GM12801 (cell line): Measurements from ENCODE around the gene ADA.

Source experiments
- CTCF ChIP-seq: IDR thresholded peaks from one replicate; pipeline ENCODE4 v1.5.1; 2011; ENCODE audit warnings: control low read depth; ENCODE audit not compliant: insufficient read length; ENCODE audit errors: extremely low read depth

The ADA gene

GRCh38 chr20:44651434-44651683, 140 bp downstream of the ADA start:
- no peak for TF ChIP-seq CTCF

- no peak for TF ChIP-seq CTCF
Observed at GRCh38 chr20:44650771-44651433, 597 bp downstream of the ADA start.

- no peak for TF ChIP-seq CTCF
Observed at GRCh38 chr20:44649976-44650375, 1.5 kb downstream of the ADA start.

GRCh38 chr20:44649126-44649525, 2.4 kb downstream of the ADA start:
- TF ChIP-seq CTCF: no peak

DNA sequence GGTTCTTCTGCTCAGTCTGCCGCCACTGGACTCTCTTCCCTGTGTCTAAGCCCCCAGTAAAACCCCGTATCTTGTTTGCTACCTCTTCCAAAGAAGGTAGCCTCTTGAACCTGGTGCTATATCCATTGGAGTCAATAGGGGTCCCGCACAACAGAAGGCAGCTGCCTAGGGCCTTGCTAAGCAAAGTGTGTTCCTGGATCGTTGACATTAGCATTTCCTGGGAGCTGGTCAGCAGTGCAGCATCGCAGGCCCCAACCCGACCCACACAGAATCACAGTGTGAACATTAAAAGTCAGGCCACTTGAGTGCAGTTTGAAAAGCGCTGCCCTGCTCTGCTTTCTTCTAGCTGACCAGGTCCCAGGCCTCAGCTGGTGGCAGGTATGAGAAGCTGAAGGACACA, 2.9 kb downstream of the ADA start:
- no peak for TF ChIP-seq CTCF

- no peak for TF ChIP-seq CTCF
Observed at GRCh38 chr20:44648068-44648467, 3.4 kb downstream of the ADA start.

- no peak for TF ChIP-seq CTCF
Observed at GRCh38 chr20:44646641-44647274, 4.7 kb downstream of the ADA start.
